SU-DHL-6 (cell line): ENCODE results near the gene PLB1.

Source experiments
- H2AFZ ChIP-seq: fragments of 200-600 bp; sonication (generic); 2 replicates; pipeline ENCODE4 v1.6.1; 2014; ENCODE audit warnings: low read depth, mild to moderate bottlenecking, moderate library complexity, mixed read lengths, antibody characterized with exemption, low read length; ENCODE audit not compliant: severe bottlenecking
- H3F3A ChIP-seq: fragments of 200-600 bp; shearing (Covaris generic); 2 replicates; pipeline ENCODE4 v1.6.0; 2016; ENCODE audit warnings: antibody characterized with exemption, mild to moderate bottlenecking; ENCODE audit not compliant: insufficient read depth
- H3K27ac ChIP-seq: fragments of 200-600 bp; sonication (generic); 2 replicates; pipeline ENCODE4 v1.5.1; 2016; ENCODE audit warnings: low read depth, mild to moderate bottlenecking, low read length, moderate library complexity, mixed read lengths
- H3K27me3 ChIP-seq: fragments of 200-600 bp; sonication (generic), shearing (Covaris generic); 2 replicates; pipeline ENCODE4 v1.6.0; 2014; ENCODE audit warnings: mild to moderate bottlenecking, low read length
- H3K36me3 ChIP-seq: fragments of 200-600 bp; sonication (generic); 2 replicates; pipeline ENCODE4 v1.6.1; 2014; ENCODE audit warnings: mild to moderate bottlenecking, low read length, mixed read lengths
- H3K4me2 ChIP-seq: fragments of 300-600, 200-600 bp; shearing (Covaris generic), sonication (generic); 2 replicates; pipeline ENCODE4 v1.6.0; 2014; ENCODE audit warnings: low read length, low read depth, mild to moderate bottlenecking; ENCODE audit not compliant: poor library complexity, severe bottlenecking
- H3K4me3 ChIP-seq: fragments of 200-600 bp; sonication (generic); 2 replicates; pipeline ENCODE4 v1.5.1; 2014; ENCODE audit warnings: antibody characterized with exemption, low read length, mild to moderate bottlenecking, mixed read lengths; ENCODE audit not compliant: insufficient read depth, poor library complexity, severe bottlenecking
- H3K79me2 ChIP-seq: fragments of 200-600 bp; sonication (generic); 2 replicates; pipeline ENCODE4 v1.6.1; 2014; ENCODE audit warnings: mild to moderate bottlenecking, low read length, moderate library complexity; ENCODE audit not compliant: insufficient read depth
- H3K9ac ChIP-seq: fragments of 200-600 bp; sonication (generic); 2 replicates; pipeline ENCODE4 v1.7.0; 2014; ENCODE audit warnings: mild to moderate bottlenecking, low read length
- H3K9me2 ChIP-seq: fragments of 200-600 bp; sonication (generic); replicated peaks from 2 replicates; pipeline ENCODE4 v1.6.1; 2014; ENCODE audit warnings: low read length; ENCODE audit not compliant: insufficient read depth
- H3K9me3 ChIP-seq: fragments of 200-600 bp; sonication (generic); 2 replicates; pipeline ENCODE4 v1.6.1; 2014; ENCODE audit warnings: low read length, mixed read lengths; ENCODE audit not compliant: insufficient read depth
- H4K20me1 ChIP-seq: fragments of 200-600 bp; sonication (generic); 2 replicates; pipeline ENCODE4 v1.6.1; 2014; ENCODE audit warnings: low read depth, mild to moderate bottlenecking, antibody characterized with exemption, low read length, moderate library complexity, mixed read lengths
- CTCF ChIP-seq: fragments of 200-600 bp; sonication (generic); IDR thresholded peaks from one replicate; pipeline ENCODE4 v1.5.1; 2017; ENCODE audit warnings: antibody characterized with exemption, mild to moderate bottlenecking, low read length, moderate library complexity; ENCODE audit not compliant: insufficient read depth, poor library complexity, severe bottlenecking
- EZH2phosphoT487 ChIP-seq: fragments of 200-600 bp; sonication (generic), shearing (Covaris generic); conservative IDR thresholded peaks from 2 replicates; pipeline ENCODE4 v1.6.1; 2018; ENCODE audit warnings: mild to moderate bottlenecking, antibody characterized with exemption, low read length, moderate library complexity, mixed read lengths

PLB1 gene

DNA sequence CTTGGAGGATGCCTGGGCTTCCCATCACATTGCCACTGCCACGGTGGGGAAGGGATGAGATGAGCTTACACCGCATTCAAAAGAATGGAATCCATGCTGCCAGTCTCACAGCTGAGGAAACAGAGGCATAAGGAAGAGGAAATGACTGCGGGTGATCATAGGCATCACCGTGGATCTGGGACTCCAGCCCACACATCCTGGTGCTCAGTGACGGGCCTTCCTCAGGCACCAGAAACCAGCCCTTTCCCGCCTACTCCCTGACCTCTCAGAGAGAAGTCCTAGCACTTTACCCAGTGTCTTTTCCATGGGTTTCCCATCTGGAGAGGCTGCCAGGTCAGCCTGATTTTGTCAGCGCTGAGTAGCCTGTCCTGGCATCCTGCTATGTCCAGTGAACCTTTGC, 5.3 kb upstream of the PLB1 start:
- no peak overlapping the region for H3K9ac ChIP-seq
- no peak for TF ChIP-seq CTCF
- TF ChIP-seq EZH2phosphoT487 = no peak
- no peaks in the 10 kb centered on the region for H3K27me3 ChIP-seq
- H3K9me3 ChIP-seq = no peaks in the 10 kb centered on the region
- no peak overlapping the region for H3K27ac ChIP-seq
- no peak overlapping the region for H3K4me2 ChIP-seq
- no peaks in the 10 kb centered on the region for H4K20me1 ChIP-seq
- H3K9me2 ChIP-seq = no peaks in the 10 kb centered on the region
- H2AFZ ChIP-seq = no peak overlapping the region
- no peaks in the 10 kb centered on the region for H3K79me2 ChIP-seq
- no peaks in the 10 kb centered on the region for H3K36me3 ChIP-seq
- no peak overlapping the region for H3K4me3 ChIP-seq
- no peaks in the 10 kb centered on the region for H3F3A ChIP-seq

- H4K20me1 ChIP-seq = no peaks in the 10 kb centered on the region
- no peaks in the 10 kb centered on the region for H3K36me3 ChIP-seq
- TF ChIP-seq CTCF (no peak), EZH2phosphoT487 (no peak)
- no peak overlapping the region for H3K27ac ChIP-seq
- no peak overlapping the region for H3K9ac ChIP-seq
- no peaks in the 10 kb centered on the region for H3K79me2 ChIP-seq
- H3K4me2 ChIP-seq = no peak overlapping the region
- H3K4me3 ChIP-seq = no peak overlapping the region
- H3K9me3 ChIP-seq = no peaks in the 10 kb centered on the region
- H3F3A ChIP-seq = no peaks in the 10 kb centered on the region
- H2AFZ ChIP-seq = no peak overlapping the region
- H3K27me3 ChIP-seq = no peaks in the 10 kb centered on the region
- no peaks in the 10 kb centered on the region for H3K9me2 ChIP-seq
Observed at GRCh38 chr2:28492282-28492681, 3.6 kb upstream of the PLB1 start.

- no peak overlapping the region for H3K27ac ChIP-seq
- H3K4me3 ChIP-seq = no peak overlapping the region
- no peaks in the 10 kb centered on the region for H3K79me2 ChIP-seq
- H3K36me3 ChIP-seq = no peaks in the 10 kb centered on the region
- no peaks in the 10 kb centered on the region for H3K9me2 ChIP-seq
- H3K27me3 ChIP-seq = no peaks in the 10 kb centered on the region
- H3K9me3 ChIP-seq = no peaks in the 10 kb centered on the region
- no peak for TF ChIP-seq EZH2phosphoT487
- TF ChIP-seq CTCF = no peak
- no peaks in the 10 kb centered on the region for H4K20me1 ChIP-seq
- H3K4me2 ChIP-seq = no peak overlapping the region
- no peaks in the 10 kb centered on the region for H3F3A ChIP-seq
- H3K9ac ChIP-seq = no peak overlapping the region
- H2AFZ ChIP-seq = no peak overlapping the region
Observed at GRCh38 chr2:28493636-28494035, 2.2 kb upstream of the PLB1 start.

DNA sequence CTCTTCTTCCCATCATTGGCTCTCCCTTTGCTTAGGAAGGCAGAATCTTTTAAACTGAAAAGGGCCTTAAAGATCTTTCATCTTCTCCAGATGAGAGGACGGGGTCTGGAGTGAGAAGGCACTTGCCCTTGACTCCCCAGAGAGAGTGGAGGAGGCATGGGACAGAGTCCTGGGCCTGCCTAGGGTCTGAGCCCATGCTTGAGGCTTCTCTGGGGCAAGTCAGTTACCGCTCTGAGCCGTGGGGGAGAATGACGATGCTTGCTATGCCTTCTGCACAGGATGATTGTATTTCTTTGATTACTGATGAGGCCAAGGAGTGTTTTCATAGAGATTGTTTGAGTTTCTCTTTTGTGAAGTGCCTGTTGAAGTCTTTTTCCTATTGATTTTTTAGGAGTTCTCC, 921 bp downstream of the PLB1 start:
- H4K20me1 ChIP-seq = no peaks in the 10 kb centered on the region
- H3K4me3 ChIP-seq = no peak overlapping the region
- no peaks in the 10 kb centered on the region for H3K9me3 ChIP-seq
- H3K9me2 ChIP-seq = no peaks in the 10 kb centered on the region
- H3F3A ChIP-seq = no peaks in the 10 kb centered on the region
- no peak overlapping the region for H3K27ac ChIP-seq
- H3K27me3 ChIP-seq = no peaks in the 10 kb centered on the region
- H3K9ac ChIP-seq = no peak overlapping the region
- H3K4me2 ChIP-seq = no peak overlapping the region
- no peaks in the 10 kb centered on the region for H3K36me3 ChIP-seq
- TF ChIP-seq CTCF = no peak
- TF ChIP-seq EZH2phosphoT487 = no peak
- no peak overlapping the region for H2AFZ ChIP-seq
- H3K79me2 ChIP-seq = no peaks in the 10 kb centered on the region
